Activated CD4-positive, alpha-beta T cell treated with anti-CD3 and anti-CD28 coated beads for 24 hours (primary cell): ENCODE results near the gene REXO4.
"Not testable (repeated sequence)": the region's sequence is repeated elsewhere in the genome, so short reads cannot be mapped to it uniquely, and the experiment has no call there.

ENCODE experiments used
- DNase-seq, 2 donors: peaks; one replicate each; pipeline ENCODE4 v3.0.0-alpha.2; 2020; ENCODE audit warnings: low read depth in 2 of 2

Gene REXO4

GRCh38 chr9:133451865-133452264, 34.1 kb upstream of the REXO4 start:
- not testable (repeated sequence) for DNase-seq

- DNase-seq = no peak
Measured at GRCh38 chr9:133449760-133450159, 31.9 kb upstream of the REXO4 start.

- no peak for DNase-seq
Measured at GRCh38 chr9:133448487-133448972, 30.7 kb upstream of the REXO4 start.

- DNase-seq = no peak
Measured at GRCh38 chr9:133445293-133445969, 27.6 kb upstream of the REXO4 start.

GRCh38 chr9:133443982-133444381, 26.2 kb upstream of the REXO4 start:
- DNase-seq = no peak

- no peak for DNase-seq
Measured at GRCh38 chr9:133443248-133443647, 25.4 kb upstream of the REXO4 start.

- DNase-seq = no peak
Measured at GRCh38 chr9:133441571-133441970, 23.8 kb upstream of the REXO4 start.

- DNase-seq = no peak
Measured at GRCh38 chr9:133440874-133441273, 23.1 kb upstream of the REXO4 start.

- no peak for DNase-seq
Measured at GRCh38 chr9:133439337-133439736, 21.5 kb upstream of the REXO4 start.

- no peak for DNase-seq
Measured at GRCh38 chr9:133437753-133438531, 20.1 kb upstream of the REXO4 start.

GRCh38 chr9:133436681-133437080, 18.9 kb upstream of the REXO4 start:
- DNase-seq = no peak

GRCh38 chr9:133433351-133433843, 15.6 kb upstream of the REXO4 start:
- no peak for DNase-seq

GRCh38 chr9:133430244-133430643, 12.4 kb upstream of the REXO4 start:
- no peak for DNase-seq

- DNase-seq = no peak
Measured at GRCh38 chr9:133429641-133430161, 11.9 kb upstream of the REXO4 start.

GRCh38 chr9:133429214-133429613, 11.4 kb upstream of the REXO4 start:
- DNase-seq = no peak

GRCh38 chr9:133428617-133429101, 10.8 kb upstream of the REXO4 start:
- DNase-seq = no peak

- no peak for DNase-seq
Measured at GRCh38 chr9:133427658-133428348, 10.0 kb upstream of the REXO4 start.

GRCh38 chr9:133426011-133426410, 8.2 kb upstream of the REXO4 start:
- DNase-seq = no peak

GRCh38 chr9:133425049-133425632, 7.3 kb upstream of the REXO4 start:
- DNase-seq = no peak

- no peak for DNase-seq
Measured at GRCh38 chr9:133424187-133424586, 6.4 kb upstream of the REXO4 start.

- DNase-seq = no peak
Measured at GRCh38 chr9:133423216-133423615, 5.4 kb upstream of the REXO4 start.
